HG03558 (cell line): ENCODE measurements around the gene ZNF689.

Experiments
- ATAC-seq: cut with Tn5 transposase; IDR thresholded peaks from one replicate; pipeline ENCODE4 v1.9.1; 2021; ENCODE audit warnings: moderate number of reproducible peaks; ENCODE audit not compliant: unreplicated experiment; ENCODE audit errors: extremely low read depth

The ZNF689 gene

DNA sequence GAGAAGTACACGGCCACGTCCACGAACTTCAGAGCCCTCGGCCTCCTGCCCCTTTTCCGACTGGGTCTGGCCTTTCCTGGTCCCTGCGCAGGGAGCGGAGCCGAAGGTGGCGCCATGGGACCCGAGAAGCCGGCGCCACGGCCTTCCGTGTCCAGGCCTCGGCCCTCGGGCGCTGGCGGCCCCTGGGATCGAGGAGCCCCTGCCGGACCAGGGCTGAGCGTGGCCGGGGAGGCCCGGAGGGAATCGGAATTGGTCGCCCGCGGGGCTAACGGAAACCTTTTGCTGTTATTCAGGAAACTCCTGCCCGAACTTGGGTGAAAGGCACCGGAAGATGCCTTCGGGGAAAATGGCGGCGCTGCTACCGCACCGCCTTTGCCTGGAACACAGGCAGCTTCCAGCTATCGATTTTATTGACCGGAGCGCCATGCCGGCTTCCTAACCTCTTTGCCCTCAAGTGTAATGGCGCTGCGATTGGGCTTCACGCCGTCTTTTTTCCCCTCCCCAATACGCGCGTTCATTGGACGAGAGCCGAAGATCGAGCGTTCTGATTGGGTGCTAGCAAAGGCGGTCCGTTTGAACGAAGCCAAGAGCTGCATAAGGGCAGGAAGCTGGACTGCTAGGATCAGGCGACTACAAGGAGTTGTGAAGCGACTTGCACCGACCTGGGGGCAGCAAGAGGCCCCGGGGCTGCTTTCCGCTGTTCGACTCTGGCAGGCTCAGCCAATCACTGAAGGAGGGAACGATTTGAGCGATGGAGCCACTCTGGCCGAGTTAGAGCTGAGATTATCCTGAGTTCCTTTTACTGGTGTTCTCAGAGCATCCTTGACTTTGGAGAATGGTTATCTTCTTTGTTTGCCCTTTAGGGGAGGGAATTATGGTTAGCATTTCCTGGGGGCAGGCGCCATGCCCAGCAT is at the start of gene ZNF689:
TSS of gene ZNF689 (minus strand) at position 464 of the 914 bp plus-strand sequence. CDS start at position 116, 348 bp downstream.
- peak; percentile 65 for ATAC-seq

- ATAC-seq, result peak; percentile 11
Measured at GRCh38 chr16:30658731-30659506, 48.7 kb upstream of the ZNF689 start.

DNA sequence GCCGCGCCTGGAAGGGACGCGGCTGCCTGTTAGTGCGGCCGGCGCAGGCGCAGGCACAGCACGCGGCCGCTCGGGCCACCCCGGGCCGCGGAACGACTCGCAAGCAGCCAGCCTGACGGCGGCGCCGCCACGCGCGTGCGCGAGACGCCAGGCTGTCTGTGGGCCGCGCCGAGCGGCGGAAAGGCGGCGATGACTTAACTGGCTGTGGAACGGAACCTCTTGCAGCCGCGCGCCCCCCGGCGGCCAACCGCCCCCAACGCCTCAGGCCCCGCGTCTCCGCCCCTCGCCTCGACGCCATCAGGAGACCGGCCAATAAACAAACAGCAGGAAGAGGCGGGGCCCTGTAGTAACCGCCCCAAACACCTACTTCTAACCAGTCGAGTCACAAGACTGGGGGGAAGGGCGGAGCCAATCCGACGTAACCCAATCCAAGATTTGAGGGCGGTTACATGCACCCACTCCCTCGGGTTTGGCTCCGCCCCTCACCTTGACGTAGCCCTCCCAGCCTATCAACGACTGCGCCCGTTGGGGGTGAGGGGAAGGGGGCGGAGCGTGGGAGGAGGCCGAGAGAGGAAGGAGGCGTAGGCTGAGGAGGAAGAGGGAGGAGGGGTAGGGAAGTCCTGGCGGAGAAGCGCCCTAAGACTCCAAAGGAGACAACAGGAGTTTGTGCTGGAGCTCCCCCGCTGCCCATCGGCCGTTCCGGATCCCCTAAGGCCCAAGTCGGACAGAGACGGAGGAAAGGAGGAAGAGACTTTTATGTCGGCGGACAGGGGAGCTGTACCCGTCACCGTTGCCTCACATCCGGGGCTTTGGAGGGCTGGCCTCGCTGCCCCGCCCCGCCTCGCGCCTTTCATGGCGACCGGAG is 47.9 kb upstream of the ZNF689 start, which contains the start of gene FBRS:
TSS of gene FBRS (plus strand) at position 566 of the 865 bp plus-strand sequence. CDS start 1,088 bp downstream, outside the sequence.
- ATAC-seq, result peak; percentile 56

DNA sequence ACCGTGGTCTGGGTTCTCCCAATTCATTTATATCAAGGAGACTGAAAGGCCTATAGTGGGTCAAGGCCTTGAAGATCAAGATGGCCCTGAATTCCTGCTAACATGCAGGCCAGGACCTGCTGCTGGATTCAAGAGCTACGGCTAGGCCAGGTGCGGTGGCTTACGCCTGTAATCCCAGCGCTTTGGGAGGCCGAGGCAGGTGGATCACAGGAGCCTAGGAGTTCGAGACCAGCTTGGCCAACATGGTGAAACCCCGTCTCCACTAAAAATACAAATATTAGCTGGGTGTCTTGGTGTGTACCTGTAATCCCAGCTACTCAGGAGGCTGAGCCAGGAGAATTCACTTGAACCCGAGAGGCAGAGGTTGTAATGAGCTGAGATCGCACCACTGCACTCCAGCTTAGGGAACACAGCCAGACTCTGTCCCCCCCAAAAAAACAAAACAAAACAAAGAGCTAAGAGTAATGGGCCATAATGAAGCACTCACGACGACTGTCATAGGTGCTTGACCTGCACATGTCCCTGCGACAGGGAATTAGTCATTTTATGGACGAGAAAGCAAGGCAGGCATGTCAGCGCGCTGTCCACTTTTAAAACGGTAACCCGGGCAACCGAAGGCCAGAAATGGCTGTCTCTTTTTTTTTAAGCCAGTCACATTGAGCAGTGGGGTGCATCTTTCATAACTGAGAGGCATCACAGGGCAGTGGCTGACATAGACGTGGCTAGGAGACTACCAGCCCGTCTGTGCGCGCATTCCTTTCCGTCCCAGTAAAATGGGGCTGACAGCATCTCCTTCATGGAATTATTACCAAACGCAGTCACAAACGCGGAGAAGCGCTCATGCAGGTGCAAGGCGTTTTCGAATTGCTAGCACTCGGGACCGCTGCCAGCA is 47.0 kb upstream of the ZNF689 start:
- ATAC-seq, result no peak

DNA sequence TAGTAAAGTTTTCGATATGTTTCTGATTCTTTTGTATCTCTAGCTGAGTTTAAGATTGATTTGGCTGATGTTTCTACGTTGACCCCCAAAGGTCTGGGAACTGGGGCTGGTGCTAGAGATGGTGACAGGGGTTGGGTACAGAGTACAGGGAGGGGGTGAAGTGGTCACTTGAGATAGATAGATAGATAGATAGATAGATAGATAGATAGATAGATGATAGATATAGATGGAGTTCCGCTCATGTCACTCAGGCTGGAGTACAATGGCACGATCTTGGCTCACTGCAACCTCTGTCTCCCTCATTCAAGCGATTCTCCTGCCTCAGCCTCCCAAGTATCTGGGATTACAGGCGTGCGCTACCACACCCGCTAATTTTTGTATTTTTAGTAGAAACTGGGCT is 46.2 kb upstream of the ZNF689 start:
- no peak for ATAC-seq

GRCh38 chr16:30655815-30656347 is 45.7 kb upstream of the ZNF689 start:
- no peak for ATAC-seq

- no peak for ATAC-seq
Measured at GRCh38 chr16:30654856-30655255, 44.7 kb upstream of the ZNF689 start.

GRCh38 chr16:30652718-30653117 is 42.5 kb upstream of the ZNF689 start:
- no peak for ATAC-seq

DNA sequence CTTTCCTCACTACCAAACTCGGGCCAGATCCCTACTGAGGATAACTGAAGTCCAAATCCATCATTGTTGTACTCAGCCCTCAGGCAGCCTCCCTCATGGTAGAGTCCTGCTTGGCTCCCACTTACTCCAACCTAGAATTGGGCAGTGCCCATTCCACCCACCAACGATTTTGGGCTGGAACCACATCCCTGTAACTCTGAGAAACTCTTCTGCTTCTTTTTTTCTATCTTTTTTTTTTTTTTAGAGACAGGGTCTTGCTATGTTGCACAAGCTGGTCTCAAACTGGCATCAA is 41.8 kb upstream of the ZNF689 start:
- ATAC-seq, result no peak

DNA sequence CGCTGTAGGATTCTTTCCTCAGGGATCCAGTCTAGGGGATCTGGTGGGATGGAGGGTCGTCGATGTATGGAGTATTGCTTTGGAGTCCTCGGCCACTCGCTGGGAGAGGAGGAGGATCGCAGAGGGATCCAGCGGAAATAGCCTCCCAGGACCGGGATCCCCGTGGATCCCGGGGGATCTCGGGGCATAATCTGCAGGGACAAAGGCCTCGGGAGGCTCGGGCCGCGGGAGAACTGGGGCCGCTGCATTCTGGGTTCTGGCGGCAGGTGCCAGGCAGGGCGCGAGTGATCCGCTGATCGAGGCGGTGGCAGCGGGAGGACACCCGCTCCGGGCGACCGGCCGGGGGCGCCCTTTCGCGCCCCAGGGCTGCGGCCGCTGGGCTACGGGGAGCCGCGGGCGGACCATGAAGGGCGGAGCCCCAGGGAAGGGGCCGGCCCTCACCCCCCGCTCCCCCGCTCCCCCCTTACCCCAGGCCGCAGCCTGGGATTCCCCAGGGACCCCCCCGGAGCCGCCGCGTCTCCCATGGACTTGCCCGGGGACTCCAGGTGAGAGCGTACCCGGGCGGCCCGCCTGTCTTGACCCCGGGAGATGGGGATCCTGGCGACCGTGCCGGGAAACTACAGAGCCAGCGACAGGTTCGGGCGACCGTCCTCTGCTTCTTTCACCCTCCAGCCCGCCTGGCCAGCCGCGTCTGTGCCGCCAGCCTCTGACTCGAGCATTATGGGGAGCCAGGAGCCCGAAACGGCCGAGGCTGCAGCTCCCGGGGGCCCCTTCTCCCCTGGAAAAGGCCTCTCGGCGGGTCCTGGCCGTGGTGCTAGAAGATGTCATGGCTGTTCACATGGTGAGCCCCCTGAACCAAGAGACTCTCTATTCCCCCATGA is 41.2 kb upstream of the ZNF689 start:
- no peak for ATAC-seq

- peak; percentile 53 for ATAC-seq
Measured at GRCh38 chr16:30650369-30651123, 40.4 kb upstream of the ZNF689 start, which contains the start of gene PRR14. Gene PRR14 (plus strand): TSS chr16:30650960. CDS start chr16:30651646, 686 bp downstream.

DNA sequence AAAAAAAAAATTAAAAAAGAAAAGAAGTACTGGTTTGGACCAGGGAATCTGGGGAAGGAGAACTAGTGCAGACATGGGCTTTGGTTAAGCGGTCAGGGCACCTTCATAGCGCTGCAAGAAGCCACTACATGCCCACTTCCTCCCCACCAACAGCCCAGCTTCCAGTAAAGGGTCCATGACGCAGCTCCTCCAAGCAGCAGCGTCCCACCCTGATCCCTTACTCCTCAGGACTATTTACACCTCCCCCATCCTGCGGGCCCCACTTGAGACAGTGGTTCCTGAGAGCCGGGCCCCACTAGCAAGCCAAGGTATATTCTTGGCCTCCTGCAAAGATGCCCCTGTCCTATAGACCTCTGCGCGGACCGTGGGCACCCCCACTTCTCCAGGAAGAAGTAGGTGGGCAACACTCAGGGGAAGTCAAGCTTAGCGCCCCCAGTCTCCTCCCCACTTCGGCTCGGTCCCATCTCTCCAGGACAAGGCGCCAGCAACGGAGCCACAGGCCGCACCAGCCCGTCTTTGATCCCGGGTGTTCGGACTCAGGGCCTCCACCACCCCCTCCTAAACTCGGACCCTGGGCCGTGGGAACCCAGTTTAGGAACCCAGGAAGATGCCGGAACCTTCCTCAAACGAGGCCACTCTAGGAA is 39.7 kb upstream of the ZNF689 start:
- ATAC-seq, result no peak

DNA sequence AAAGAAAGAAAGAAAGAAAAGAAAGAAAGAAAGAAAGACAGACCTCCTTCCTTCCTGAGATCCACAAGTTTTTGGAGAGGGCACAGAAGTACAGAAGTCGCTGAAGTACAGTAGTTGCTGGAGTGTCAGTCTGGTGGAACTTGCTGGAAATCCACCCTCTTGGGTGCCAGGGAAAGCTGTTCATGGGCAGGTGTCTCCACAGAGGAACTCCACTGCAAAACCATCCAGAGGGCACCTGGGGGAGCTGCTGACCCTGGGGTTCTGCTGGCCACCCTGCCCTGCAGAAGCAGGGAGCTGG is 37.0 kb upstream of the ZNF689 start:
- no peak for ATAC-seq

DNA sequence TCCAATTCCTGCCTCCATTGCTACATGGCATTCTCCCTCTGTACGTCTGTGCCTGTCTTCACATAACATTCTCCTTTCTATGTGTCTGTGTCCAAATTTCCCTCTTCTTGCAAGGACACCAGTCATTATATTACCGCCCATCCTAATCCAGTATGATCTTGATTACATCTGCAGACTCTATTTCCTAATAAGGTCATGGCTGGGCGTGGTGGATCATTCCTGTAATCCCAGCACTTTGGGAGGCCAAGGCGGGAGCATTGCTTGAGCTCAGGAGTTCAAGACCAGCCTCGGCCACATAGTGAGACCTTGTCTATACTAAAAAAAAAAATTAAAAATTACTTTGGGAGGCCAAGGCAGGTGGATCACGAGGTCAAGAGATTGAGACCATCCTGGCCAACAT is 35.5 kb upstream of the ZNF689 start:
- ATAC-seq, result no peak

DNA sequence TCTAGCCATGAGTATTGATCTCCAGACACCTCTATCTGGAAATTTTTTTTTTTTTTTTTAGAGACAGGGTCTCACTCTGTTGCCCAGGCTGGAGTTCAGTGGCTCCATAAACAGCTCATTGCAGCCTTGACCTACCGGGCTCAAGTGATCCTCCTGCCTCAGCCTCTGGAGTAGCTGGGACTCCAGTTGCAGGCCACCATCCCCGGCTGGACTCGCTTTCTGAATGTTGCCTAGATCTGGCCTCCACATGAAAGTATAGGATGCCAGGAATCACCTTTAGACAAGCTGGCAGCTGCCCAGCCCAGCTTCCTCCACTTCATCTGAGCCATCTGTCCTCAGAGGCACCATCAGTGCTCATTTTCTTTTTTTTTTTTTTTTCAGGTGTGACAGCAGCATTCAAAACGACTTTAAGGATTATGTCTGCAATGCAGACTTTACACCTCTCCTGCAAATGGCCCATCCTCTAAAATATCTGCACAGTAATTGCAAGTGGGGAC is 34.2 kb upstream of the ZNF689 start:
- no peak for ATAC-seq

GRCh38 chr16:30641378-30641982 is 31.3 kb upstream of the ZNF689 start:
- ATAC-seq, result no peak

GRCh38 chr16:30637944-30638343 is 27.8 kb upstream of the ZNF689 start:
- ATAC-seq, result no peak
